Body of pancreas (tissue), 4 donors: ENCODE results near the gene TNKS1BP1. TPM values are rescaled to one million over a fixed set of nuclear protein-coding genes. Genes with fewer than 3 reads are reported as not detected.
A peak's percentile ranks its signal among the peaks of the same experiment; 100 is the strongest.

ENCODE experiments used
- ATAC-seq: fragments of 150-250 bp; one replicate; pipeline ENCODE4 v1.9.1; 2016
- DNase-seq, 4 donors: peaks; one replicate each; pipeline ENCODE4 v3.0.0-alpha.2; 2019
- H3K27ac ChIP-seq, 4 donors: fragments of 200-600 bp; sonication (generic); 1 replicate in 3 of 4; 2 replicates in 1 of 4; pipeline versions ENCODE4 v1.5.1 to v1.6.1; 2016 to 2019; ENCODE audit warnings: mild to moderate bottlenecking in 1 of 4, mixed read lengths in 1 of 4, moderate library complexity in 1 of 4
- H3K27me3 ChIP-seq, 2 donors: fragments of 200-600 bp; sonication (generic); one replicate each; pipeline ENCODE4 v1.6.0; 2016; ENCODE audit warnings: mild to moderate bottlenecking in 1 of 2
- H3K36me3 ChIP-seq, 2 donors: fragments of 200-600 bp; sonication (generic); replicated peaks in 1 of 2; 2 replicates each; pipeline ENCODE4 v1.5.1; 2016; ENCODE audit warnings: low read depth in 2 of 2; ENCODE audit not compliant: insufficient read depth in 1 of 2
- H3K4me1 ChIP-seq: fragments of 200-600 bp; sonication (generic); one replicate; pipeline ENCODE4 v1.6.0; 2016
- H3K4me3 ChIP-seq, 2 donors: fragments of 200-600 bp; sonication (generic); 1 replicate in 1 of 2; 2 replicates in 1 of 2; pipeline ENCODE4 v1.5.1; 2016 to 2019
- H3K9me3 ChIP-seq, 3 donors: fragments of 200-600 bp; sonication (generic); 1 replicate in 2 of 3; 2 replicates in 1 of 3; pipeline ENCODE4 v1.5.1; 2016
- POLR2A ChIP-seq, 3 donors: fragments of 450-650 bp; IDR thresholded peaks; one replicate each; pipeline ENCODE4 v1.6.1; 2016; ENCODE audit warnings: antibody characterized with exemption in 3 of 3, mild to moderate bottlenecking in 2 of 3
- WGBS, 2 donors: methylation state at CpG; one replicate each; pipeline ENCODE4 v1.1.5; 2017; 5-methylcytosine and 5-hydroxymethylcytosine counted together
- intact Hi-C: fragments of 100-400 bp; cut with DNase I; formaldehyde crosslinking; loops from one replicate; pipeline ENCODE4 v1.15.1; 2023
- total RNA-seq, 2 donors: library from RNA; depleted of rRNA; stranded (reverse); fragments of >200 nt; gene quantifications; one replicate each; pipeline ENCODE4 v1.1.0, GENCODE V29; 2016
- TF ChIP-seq, protein P1 (sequence below), 7 experiments: fragments of 450-650 bp in 4 of 7; fragments of 200-600 bp in 3 of 7; sonication (generic) in 3 of 7; IDR thresholded peaks; one replicate each; pipeline ENCODE4 v1.5.1; 2016 to 2019; ENCODE audit warnings: antibody characterized with exemption in 7 of 7

Gene TNKS1BP1, protein sequence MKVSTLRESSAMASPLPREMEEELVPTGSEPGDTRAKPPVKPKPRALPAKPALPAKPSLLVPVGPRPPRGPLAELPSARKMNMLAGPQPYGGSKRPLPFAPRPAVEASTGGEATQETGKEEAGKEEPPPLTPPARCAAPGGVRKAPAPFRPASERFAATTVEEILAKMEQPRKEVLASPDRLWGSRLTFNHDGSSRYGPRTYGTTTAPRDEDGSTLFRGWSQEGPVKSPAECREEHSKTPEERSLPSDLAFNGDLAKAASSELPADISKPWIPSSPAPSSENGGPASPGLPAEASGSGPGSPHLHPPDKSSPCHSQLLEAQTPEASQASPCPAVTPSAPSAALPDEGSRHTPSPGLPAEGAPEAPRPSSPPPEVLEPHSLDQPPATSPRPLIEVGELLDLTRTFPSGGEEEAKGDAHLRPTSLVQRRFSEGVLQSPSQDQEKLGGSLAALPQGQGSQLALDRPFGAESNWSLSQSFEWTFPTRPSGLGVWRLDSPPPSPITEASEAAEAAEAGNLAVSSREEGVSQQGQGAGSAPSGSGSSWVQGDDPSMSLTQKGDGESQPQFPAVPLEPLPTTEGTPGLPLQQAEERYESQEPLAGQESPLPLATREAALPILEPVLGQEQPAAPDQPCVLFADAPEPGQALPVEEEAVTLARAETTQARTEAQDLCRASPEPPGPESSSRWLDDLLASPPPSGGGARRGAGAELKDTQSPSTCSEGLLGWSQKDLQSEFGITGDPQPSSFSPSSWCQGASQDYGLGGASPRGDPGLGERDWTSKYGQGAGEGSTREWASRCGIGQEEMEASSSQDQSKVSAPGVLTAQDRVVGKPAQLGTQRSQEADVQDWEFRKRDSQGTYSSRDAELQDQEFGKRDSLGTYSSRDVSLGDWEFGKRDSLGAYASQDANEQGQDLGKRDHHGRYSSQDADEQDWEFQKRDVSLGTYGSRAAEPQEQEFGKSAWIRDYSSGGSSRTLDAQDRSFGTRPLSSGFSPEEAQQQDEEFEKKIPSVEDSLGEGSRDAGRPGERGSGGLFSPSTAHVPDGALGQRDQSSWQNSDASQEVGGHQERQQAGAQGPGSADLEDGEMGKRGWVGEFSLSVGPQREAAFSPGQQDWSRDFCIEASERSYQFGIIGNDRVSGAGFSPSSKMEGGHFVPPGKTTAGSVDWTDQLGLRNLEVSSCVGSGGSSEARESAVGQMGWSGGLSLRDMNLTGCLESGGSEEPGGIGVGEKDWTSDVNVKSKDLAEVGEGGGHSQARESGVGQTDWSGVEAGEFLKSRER (N-terminal part only)
- total RNA-seq = 100 to 1,000 TPM in 1 of 2 donors, 10 to 100 TPM in 1; 83.5 to 115 TPM

- peak within 1 kb of the TSS; percentile 50 to 91 for H3K4me3 ChIP-seq
- DNase-seq = peak; percentile 98 to 99 (median 98)
- H3K36me3 ChIP-seq = peaks cover 0 to 19% of the 10 kb centered on the region in 2 donors
- ATAC-seq = peak; percentile 82
- H3K4me1 ChIP-seq = peaks cover 54% of the 10 kb centered on the region
- 0 to 2% methylated on average over 21 to 47 of the region's 61 CpGs for WGBS, 2 donors
- intact Hi-C loops = no loop called here
- no peaks in the 10 kb centered on the region for H3K9me3 ChIP-seq
- no peaks in the 10 kb centered on the region for H3K27me3 ChIP-seq
- TF ChIP-seq POLR2A (IDR thresholded peaks at IDR 0.05) = peak; percentile 87 to 98 (median 95)
- TF ChIP-seq, protein P1, sequence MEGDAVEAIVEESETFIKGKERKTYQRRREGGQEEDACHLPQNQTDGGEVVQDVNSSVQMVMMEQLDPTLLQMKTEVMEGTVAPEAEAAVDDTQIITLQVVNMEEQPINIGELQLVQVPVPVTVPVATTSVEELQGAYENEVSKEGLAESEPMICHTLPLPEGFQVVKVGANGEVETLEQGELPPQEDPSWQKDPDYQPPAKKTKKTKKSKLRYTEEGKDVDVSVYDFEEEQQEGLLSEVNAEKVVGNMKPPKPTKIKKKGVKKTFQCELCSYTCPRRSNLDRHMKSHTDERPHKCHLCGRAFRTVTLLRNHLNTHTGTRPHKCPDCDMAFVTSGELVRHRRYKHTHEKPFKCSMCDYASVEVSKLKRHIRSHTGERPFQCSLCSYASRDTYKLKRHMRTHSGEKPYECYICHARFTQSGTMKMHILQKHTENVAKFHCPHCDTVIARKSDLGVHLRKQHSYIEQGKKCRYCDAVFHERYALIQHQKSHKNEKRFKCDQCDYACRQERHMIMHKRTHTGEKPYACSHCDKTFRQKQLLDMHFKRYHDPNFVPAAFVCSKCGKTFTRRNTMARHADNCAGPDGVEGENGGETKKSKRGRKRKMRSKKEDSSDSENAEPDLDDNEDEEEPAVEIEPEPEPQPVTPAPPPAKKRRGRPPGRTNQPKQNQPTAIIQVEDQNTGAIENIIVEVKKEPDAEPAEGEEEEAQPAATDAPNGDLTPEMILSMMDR (IDR thresholded peaks at IDR 0.05) = peak in 3 of 7 experiments; percentile 3 to 39 (median 29)
- H3K27ac ChIP-seq = peak within 1 kb of the TSS; percentile 92 to 97 (median 96)
Observed at GRCh38 chr11:57324886-57325734, at the start of gene TNKS1BP1. Gene TNKS1BP1 (minus strand): TSS chr11:57324952. CDS start chr11:57321885, 3,067 bp downstream.

DNA sequence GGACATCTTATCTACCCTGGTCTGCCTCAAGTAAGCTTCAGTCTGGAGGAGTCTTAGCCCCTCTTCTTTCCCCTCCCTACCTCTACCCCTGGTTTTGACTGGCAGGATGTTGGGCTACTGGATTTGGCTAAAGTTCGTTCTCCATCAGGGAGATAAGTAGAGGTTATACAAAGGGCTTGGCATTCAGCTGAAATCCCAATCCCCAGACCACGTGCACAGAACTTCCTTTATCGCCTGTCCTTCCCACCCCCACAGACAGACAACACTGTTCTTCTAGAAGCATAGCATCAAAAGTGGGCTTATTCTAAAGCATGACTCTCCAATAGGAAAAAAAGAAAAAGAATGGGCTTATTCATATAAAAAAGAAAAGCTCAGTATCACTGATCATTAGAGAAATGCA lies 48.4 kb upstream of the TNKS1BP1 start:
- H3K36me3 ChIP-seq = no peaks in the 10 kb centered on the region
- ATAC-seq (no peak), DNase-seq (no peak)
- TF ChIP-seq, protein P1 (IDR thresholded peaks at IDR 0.05) = no peak
- no peak for TF ChIP-seq POLR2A (IDR thresholded peaks at IDR 0.05)
- 52 to 62% methylated on average over 3 of the region's 3 CpGs for WGBS, 2 donors
- no peaks in the 10 kb centered on the region for H3K4me1 ChIP-seq
- no peak overlapping the region for H3K4me3 ChIP-seq
- no peaks in the 10 kb centered on the region for H3K9me3 ChIP-seq
- H3K27ac ChIP-seq = no peak overlapping the region
- no peaks in the 10 kb centered on the region for H3K27me3 ChIP-seq
- intact Hi-C loops = no loop called here

DNA sequence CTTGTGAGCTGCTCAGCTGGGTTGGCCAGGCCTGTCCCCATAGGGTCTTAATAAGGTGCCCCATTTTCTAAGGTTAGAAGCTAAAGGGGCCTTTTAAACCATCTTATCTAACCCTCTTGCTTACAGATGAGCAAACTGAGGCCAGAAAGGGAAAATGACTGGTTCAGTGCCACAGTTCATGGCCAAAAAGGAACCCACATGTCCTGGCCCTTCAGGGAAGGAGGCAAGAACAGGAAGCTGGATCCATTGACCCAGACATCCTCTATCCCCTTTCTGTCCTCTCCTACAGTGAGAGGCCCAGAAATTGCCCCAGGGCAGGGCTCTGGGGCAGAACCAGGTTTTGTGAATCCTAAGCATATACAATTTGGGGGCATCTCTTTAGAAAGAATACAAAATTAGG lies 46.2 kb upstream of the TNKS1BP1 start:
- H3K27me3 ChIP-seq = no peaks in the 10 kb centered on the region

More for the DNA sequence above, 46.2 kb upstream of the TNKS1BP1 start:
- Histone ChIP-seq H3K36me3 (no peaks in the 10 kb centered on the region), H3K9me3 (no peaks in the 10 kb centered on the region), H3K4me1 (no peaks in the 10 kb centered on the region), H3K27ac (no peak overlapping the region), H3K4me3 (no peak overlapping the region)
- ATAC-seq (no peak), DNase-seq (no peak)
- TF ChIP-seq, protein P1 (IDR thresholded peaks at IDR 0.05) = no peak
- no peak for TF ChIP-seq POLR2A (IDR thresholded peaks at IDR 0.05)
- intact Hi-C loops = no loop called here
